HFFc6 (cell line): Measurements from ENCODE around the gene STAMBP. TPM values are rescaled to one million over a fixed set of nuclear protein-coding genes. Genes with fewer than 3 reads are reported as not detected.

Experiments
- DNase-seq: peaks from one replicate; pipeline ENCODE4 v3.0.0-alpha.2; 2018
- H3K27ac Mint-ChIP-seq: 2 replicates; pipeline ENCODE4 v1.8.0; 2020; ENCODE audit warnings: mild to moderate bottlenecking, mixed read lengths
- H3K27me3 Mint-ChIP-seq: 2 replicates; pipeline ENCODE4 v1.8.0; 2021; ENCODE audit warnings: mild to moderate bottlenecking, moderate library complexity, mixed read lengths; ENCODE audit not compliant: insufficient read depth
- H3K36me3 Mint-ChIP-seq: 2 replicates; pipeline ENCODE4 v1.8.0; 2021; ENCODE audit warnings: low read depth, mixed read lengths
- H3K4me1 Mint-ChIP-seq: 2 replicates; pipeline ENCODE4 v1.8.0; 2020; ENCODE audit warnings: low read depth, mixed read lengths
- H3K4me3 Mint-ChIP-seq: 2 replicates; pipeline ENCODE4 v1.8.0; 2020; ENCODE audit warnings: mild to moderate bottlenecking, moderate library complexity, mixed read lengths
- H3K9me3 Mint-ChIP-seq: 2 replicates; pipeline ENCODE4 v1.8.0; 2020; ENCODE audit warnings: mild to moderate bottlenecking, mixed read lengths
- total RNA-seq, 6 experiments: library from RNA; stranded (reverse); fragmentation: NEBNext Ultra II Directional; extraction: Animal tissue kit (Norgen Biotek cat#: 25700); gene quantifications; 2 replicates in 1 of 6; 3 replicates in 5 of 6; pipeline ENCODE4 v1.2.3, GENCODE V29; 2021
- TF ChIP-seq, protein P1 (sequence below): fragments of 200-600 bp; sonication (generic); IDR thresholded peaks from 2 replicates; pipeline ENCODE4 v1.5.0; 2021; ENCODE audit warnings: antibody characterized with exemption, mild to moderate bottlenecking

STAMBP gene
- total RNA-seq, 6 experiments from 2014 or later: 31.6 to 37.2 (median 34.5) TPM

DNA sequence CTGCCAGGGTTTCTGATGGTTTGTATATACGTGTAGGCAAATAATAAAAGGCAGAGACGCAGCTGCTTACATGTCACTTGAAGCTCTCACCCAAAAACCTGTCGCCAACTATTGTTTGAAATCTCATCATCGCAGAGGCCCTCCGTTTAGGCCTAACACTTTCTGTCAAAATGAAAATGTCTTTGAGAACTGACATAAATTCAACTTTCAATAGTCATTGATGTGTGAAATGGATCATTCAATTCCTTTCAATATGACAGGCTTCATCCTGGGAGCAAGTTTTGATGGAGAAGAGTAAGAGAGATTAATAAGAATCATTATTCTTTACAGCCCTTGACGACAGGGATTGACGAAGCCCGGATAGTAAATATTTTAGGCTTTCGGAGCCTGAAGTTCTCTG is 66.7 kb downstream of the STAMBP start:
- H3K4me1 Mint-ChIP-seq: peaks cover 20% of the 10 kb centered on the region
- no peak overlapping the region for H3K4me3 Mint-ChIP-seq
- no peaks in the 10 kb centered on the region for H3K36me3 Mint-ChIP-seq
- no peak for DNase-seq
- no peaks in the 10 kb centered on the region for H3K9me3 Mint-ChIP-seq
- TF ChIP-seq, protein P1, sequence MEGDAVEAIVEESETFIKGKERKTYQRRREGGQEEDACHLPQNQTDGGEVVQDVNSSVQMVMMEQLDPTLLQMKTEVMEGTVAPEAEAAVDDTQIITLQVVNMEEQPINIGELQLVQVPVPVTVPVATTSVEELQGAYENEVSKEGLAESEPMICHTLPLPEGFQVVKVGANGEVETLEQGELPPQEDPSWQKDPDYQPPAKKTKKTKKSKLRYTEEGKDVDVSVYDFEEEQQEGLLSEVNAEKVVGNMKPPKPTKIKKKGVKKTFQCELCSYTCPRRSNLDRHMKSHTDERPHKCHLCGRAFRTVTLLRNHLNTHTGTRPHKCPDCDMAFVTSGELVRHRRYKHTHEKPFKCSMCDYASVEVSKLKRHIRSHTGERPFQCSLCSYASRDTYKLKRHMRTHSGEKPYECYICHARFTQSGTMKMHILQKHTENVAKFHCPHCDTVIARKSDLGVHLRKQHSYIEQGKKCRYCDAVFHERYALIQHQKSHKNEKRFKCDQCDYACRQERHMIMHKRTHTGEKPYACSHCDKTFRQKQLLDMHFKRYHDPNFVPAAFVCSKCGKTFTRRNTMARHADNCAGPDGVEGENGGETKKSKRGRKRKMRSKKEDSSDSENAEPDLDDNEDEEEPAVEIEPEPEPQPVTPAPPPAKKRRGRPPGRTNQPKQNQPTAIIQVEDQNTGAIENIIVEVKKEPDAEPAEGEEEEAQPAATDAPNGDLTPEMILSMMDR: no peak
- peaks cover 49% of the 10 kb centered on the region for H3K27me3 Mint-ChIP-seq
- no peak overlapping the region for H3K27ac Mint-ChIP-seq

DNA sequence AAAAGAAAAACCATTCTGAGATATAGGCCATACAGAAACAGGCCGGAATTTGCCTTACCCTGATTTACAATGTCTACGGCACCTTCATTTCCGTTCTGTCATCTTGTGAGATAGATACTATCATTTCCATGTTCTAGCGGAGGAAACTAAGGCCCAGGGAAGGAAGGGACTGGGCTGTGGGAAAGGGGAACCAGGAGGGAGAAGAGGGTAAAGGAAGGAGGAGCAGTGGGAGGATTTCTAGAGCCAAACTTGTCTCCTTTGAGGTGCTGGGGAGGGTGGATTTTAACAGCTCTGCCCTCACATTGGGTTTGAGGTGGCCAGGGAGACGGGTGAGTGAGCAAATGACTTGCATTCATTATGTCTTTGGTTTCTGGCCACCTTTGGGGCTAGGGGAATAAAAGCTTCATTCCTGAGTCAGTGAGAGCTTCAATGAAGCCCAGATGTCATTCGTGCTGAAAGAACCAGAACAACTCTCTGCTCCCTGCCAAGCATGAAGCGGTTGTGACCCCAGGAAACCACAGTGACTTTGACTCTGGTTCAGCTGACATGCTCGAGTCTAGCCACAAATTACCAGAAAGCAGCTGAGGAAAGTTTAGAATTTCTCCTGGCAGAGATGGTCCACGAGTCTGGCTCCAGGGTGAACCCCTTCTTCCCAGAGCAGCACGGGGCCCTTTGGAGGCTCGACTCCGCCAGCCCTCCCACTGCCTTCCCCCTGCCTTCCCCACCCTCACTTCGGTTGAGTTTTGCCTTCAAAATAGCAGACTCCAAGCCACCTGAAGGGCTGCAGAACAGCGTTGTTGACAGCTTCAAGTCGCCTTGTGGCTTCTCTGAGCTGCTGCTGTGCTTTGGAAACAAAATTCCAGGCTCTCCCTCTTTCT is 67.8 kb downstream of the STAMBP start:
- TF ChIP-seq, protein P1: no peak
- Mint-ChIP-seq H3K4me3 (no peak overlapping the region), H3K27ac (no peak overlapping the region), H3K9me3 (no peaks in the 10 kb centered on the region), H3K27me3 (peaks cover 41% of the 10 kb centered on the region), H3K4me1 (peaks cover 12% of the 10 kb centered on the region), H3K36me3 (no peaks in the 10 kb centered on the region)
- peak; percentile 64 for DNase-seq

DNA sequence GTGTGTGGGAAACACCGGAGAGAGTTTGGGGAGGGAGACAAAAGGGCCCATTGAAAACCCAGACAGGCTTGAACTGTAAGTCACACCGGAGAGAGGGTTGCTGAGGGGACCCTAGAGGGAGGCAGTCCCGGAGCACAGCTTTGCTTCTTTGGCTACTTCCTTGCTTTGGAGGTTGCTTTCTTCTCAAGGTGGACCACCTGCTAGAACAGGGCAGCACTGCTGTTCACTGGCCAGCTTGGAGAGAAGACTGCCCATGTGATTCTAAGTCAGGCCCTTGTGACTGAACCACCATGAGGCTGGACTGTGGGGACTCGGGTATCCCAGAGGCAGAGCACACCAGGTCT is 68.5 kb downstream of the STAMBP start:
- Mint-ChIP-seq H3K9me3 (no peaks in the 10 kb centered on the region), H3K4me3 (no peak overlapping the region), H3K36me3 (no peaks in the 10 kb centered on the region), H3K27ac (no peak overlapping the region), H3K4me1 (peaks cover 12% of the 10 kb centered on the region), H3K27me3 (peaks cover 42% of the 10 kb centered on the region)
- DNase-seq: no peak
- TF ChIP-seq, protein P1: no peak

GRCh38 chr2:73897934-73898333 is 69.2 kb downstream of the STAMBP start:
- no peaks in the 10 kb centered on the region for H3K36me3 Mint-ChIP-seq
- TF ChIP-seq, protein P1: no peak
- peaks cover 12% of the 10 kb centered on the region for H3K4me1 Mint-ChIP-seq
- H3K9me3 Mint-ChIP-seq: no peaks in the 10 kb centered on the region
- H3K4me3 Mint-ChIP-seq: no peak overlapping the region
- peaks cover 48% of the 10 kb centered on the region for H3K27me3 Mint-ChIP-seq
- no peak overlapping the region for H3K27ac Mint-ChIP-seq
- DNase-seq: no peak

DNA sequence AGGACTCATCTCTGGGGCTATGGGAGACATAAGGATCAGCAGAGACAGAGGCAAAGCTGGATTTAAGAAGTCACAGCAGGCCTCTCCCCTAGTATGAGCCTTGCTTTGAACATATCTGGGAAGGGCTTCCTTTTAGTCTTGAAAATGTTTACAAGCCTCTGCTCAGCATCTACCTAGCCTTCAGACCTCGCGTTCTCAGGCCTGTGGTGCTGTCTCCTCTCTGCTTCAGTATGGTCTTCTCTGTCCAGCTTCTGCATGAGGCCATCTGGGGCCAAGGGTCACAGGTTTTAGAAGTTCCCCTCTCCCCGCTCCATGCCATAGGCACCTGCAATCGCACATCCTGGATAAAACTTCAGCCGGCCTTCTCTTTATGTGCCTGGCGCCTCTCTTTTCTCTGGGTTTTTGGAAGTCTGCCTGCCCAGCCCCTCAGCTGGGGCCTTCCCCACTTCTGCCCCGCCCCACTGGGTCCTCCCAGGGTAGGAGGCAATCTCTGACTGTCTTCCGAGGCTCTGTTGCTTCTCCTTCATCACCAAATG is 71.1 kb downstream of the STAMBP start:
- Mint-ChIP-seq H3K27me3 (peaks cover 38% of the 10 kb centered on the region), H3K9me3 (no peaks in the 10 kb centered on the region), H3K27ac (no peak overlapping the region), H3K4me1 (peaks cover 12% of the 10 kb centered on the region), H3K36me3 (no peaks in the 10 kb centered on the region), H3K4me3 (no peak overlapping the region)
- TF ChIP-seq, protein P1: no peak
- DNase-seq: no peak
